HepG2 (cell line): ENCODE data around the gene GABBR2. TPM values are rescaled to one million over a fixed set of nuclear protein-coding genes. Genes with fewer than 3 reads are reported as not detected.

Experiments
- ATAC-seq: fragments of 200-7000 bp; cut with Tn5 transposase; 3 replicates; pipeline ENCODE4 v1.9.1; 2020; ENCODE audit warnings: mild to moderate bottlenecking, moderate library complexity
- BruUV-seq: library from RNA; stranded (reverse); fragments of 400-500 nt; replicated peaks from 2 replicates; lab custom pipeline; 2021; lab: Mats Ljungman, UMichigan
- CTCF ChIA-PET: fragments of 300-600 bp; formaldehyde crosslinking; extraction: SDS; loops from one replicate; lab custom pipeline; 2021; ENCODE audit warnings: low total read pairs, inconsistent platforms, low intra/inter-chr PET ratio; lab: Yijun Ruan, JAX
- POLR2A ChIA-PET: fragments of 350-600 bp; sonication (Branson Sonifier 250); formaldehyde crosslinking; loops from one replicate; lab custom pipeline; 2020; ENCODE audit warnings: antibody characterized with exemption, inconsistent platforms; lab: Yijun Ruan, JAX
- DNase-seq: peaks from one replicate; pipeline ENCODE4 v3.0.0-alpha.2; 2015; ENCODE audit warnings: low spot score
- FAIRE-seq: peaks from 3 replicates; lab custom pipeline; 2011; peaks lifted over from hg19 to GRCh38; lab: Jason Lieb, UNC
- H2AFZ ChIP-seq: one replicate; pipeline ENCODE4 v1.6.1; 2011; ENCODE audit warnings: low read length, inconsistent platforms
- H3K27ac ChIP-seq: fragments of 300-600 bp; 3 replicates; pipeline ENCODE4 v1.8.0; 2011; ENCODE audit warnings: mixed run types, mild to moderate bottlenecking, mixed read lengths, low read length, inconsistent platforms; ENCODE audit not compliant: insufficient read depth; ENCODE audit errors: extremely low read length
- H3K27me3 ChIP-seq, 2 experiments: fragments of 200-600 bp in 1 of 2; 2 replicates in 1 of 2; 3 replicates in 1 of 2; pipeline versions ENCODE4 v1.6.0 to v1.8.0; 2011; ENCODE audit warnings: low read length in 2 of 2, mild to moderate bottlenecking in 2 of 2, moderate library complexity in 2 of 2, inconsistent platforms in 1 of 2; ENCODE audit not compliant: insufficient read depth in 2 of 2, control insufficient read depth in 1 of 2
- H3K36me3 ChIP-seq, 2 experiments: fragments of 200-600 bp in 1 of 2; replicated peaks in 1 of 2; 2 replicates in 1 of 2; 3 replicates in 1 of 2; pipeline versions ENCODE4 v1.5.1 to v1.8.0; 2011; ENCODE audit warnings: low read length in 2 of 2, inconsistent platforms in 1 of 2; ENCODE audit not compliant: insufficient read depth in 2 of 2, control insufficient read depth in 1 of 2
- H3K4me1 ChIP-seq: 2 replicates; pipeline ENCODE4 v1.5.1; 2012; ENCODE audit warnings: low read length, inconsistent platforms; ENCODE audit not compliant: insufficient read depth
- H3K4me2 ChIP-seq: 2 replicates; pipeline ENCODE4 v1.6.0; 2011; ENCODE audit warnings: low read depth, low read length, inconsistent platforms
- H3K4me3 ChIP-seq, 3 experiments: fragments of 200-600 bp in 1 of 3; sonication (generic), shearing (Covaris generic) in 1 of 3; replicated peaks in 1 of 3; 2 replicates each; pipeline ENCODE4 v1.5.1; 2011 to 2016; ENCODE audit warnings: low read length in 3 of 3, inconsistent platforms in 2 of 3, low read depth in 2 of 3, mild to moderate bottlenecking in 2 of 3, control low read depth in 1 of 3, mixed read lengths in 1 of 3; ENCODE audit not compliant: insufficient read depth in 1 of 3
- H3K79me2 ChIP-seq: one replicate; pipeline ENCODE4 v1.6.1; 2011; ENCODE audit warnings: low read length, inconsistent platforms; ENCODE audit not compliant: insufficient read depth
- H3K9ac ChIP-seq: 2 replicates; pipeline ENCODE4 v1.6.0; 2011; ENCODE audit warnings: mild to moderate bottlenecking, low read depth, low read length, inconsistent platforms; ENCODE audit not compliant: insufficient read depth
- H3K9me3 ChIP-seq: 2 replicates; pipeline ENCODE4 v1.5.1; 2012; ENCODE audit warnings: mild to moderate bottlenecking, low read length
- H4K20me1 ChIP-seq: 2 replicates; pipeline ENCODE4 v1.6.0; 2011; ENCODE audit warnings: inconsistent platforms, mild to moderate bottlenecking, low read length, moderate library complexity; ENCODE audit not compliant: insufficient read depth
- BORCS8-MEF2B ChIP-seq: sonication (generic); formaldehyde crosslinking; IDR thresholded peaks from 2 replicates; pipeline ENCODE4 v1.8.0; 2022; ENCODE audit warnings: mild to moderate bottlenecking, missing genetic modification reagents
- FOSL1 ChIP-seq: sonication (generic); formaldehyde crosslinking; IDR thresholded peaks from 2 replicates; pipeline ENCODE4 v1.9.0; 2021; ENCODE audit warnings: missing genetic modification reagents, borderline replicate concordance
- FOXO1 ChIP-seq: sonication (generic); formaldehyde crosslinking; IDR thresholded peaks from 2 replicates; pipeline ENCODE4 v1.4.0; 2020; ENCODE audit warnings: missing genetic modification reagents
- MXD4 ChIP-seq: IDR thresholded peaks from 2 replicates; pipeline ENCODE4 v1.6.1; 2016; ENCODE audit warnings: mild to moderate bottlenecking, missing biosample characterization, missing genetic modification reagents
- NR3C1 ChIP-seq: sonication (generic); formaldehyde crosslinking; IDR thresholded peaks from 2 replicates; pipeline ENCODE4 v1.4.0; 2020; ENCODE audit warnings: missing genetic modification reagents
- PAXIP1 ChIP-seq: sonication (generic); formaldehyde crosslinking; conservative IDR thresholded peaks from 2 replicates; pipeline ENCODE4 v1.4.0; 2020; ENCODE audit warnings: mild to moderate bottlenecking, missing genetic modification reagents, moderate library complexity
- PPARG ChIP-seq: conservative IDR thresholded peaks from 2 replicates; pipeline ENCODE4 v1.6.1; 2016; ENCODE audit warnings: missing biosample characterization, missing genetic modification reagents
- SOX13 ChIP-seq, 3 experiments: fragments of 450-650 bp in 1 of 3; sonication (generic) in 1 of 3; formaldehyde crosslinking in 1 of 3; IDR thresholded peaks in 2 of 3; conservative IDR thresholded peaks in 1 of 3; 2 replicates each; pipeline versions ENCODE4 v1.5.0 to v1.6.1; 2016 to 2020; ENCODE audit warnings: antibody characterized with exemption in 1 of 3, mild to moderate bottlenecking in 1 of 3, missing compliant biosample characterization in 1 of 3, missing genetic modification reagents in 1 of 3, moderate library complexity in 1 of 3
- TFAP4 ChIP-seq: sonication (generic); IDR thresholded peaks from 2 replicates; pipeline ENCODE4 v1.6.1; 2016; ENCODE audit warnings: low read depth, borderline replicate concordance
- TSC22D2 ChIP-seq: sonication (generic); formaldehyde crosslinking; IDR thresholded peaks from 2 replicates; pipeline ENCODE4 v1.5.1; 2020; ENCODE audit warnings: missing genetic modification reagents, mild to moderate bottlenecking, borderline replicate concordance
- ZFP37 ChIP-seq: sonication (generic); formaldehyde crosslinking; IDR thresholded peaks from 2 replicates; pipeline ENCODE4 v1.4.0; 2020; ENCODE audit warnings: missing genetic modification reagents, borderline replicate concordance
- ZNF101 ChIP-seq: sonication (generic); formaldehyde crosslinking; IDR thresholded peaks from 2 replicates; pipeline ENCODE4 v1.4.0; 2020; ENCODE audit warnings: mild to moderate bottlenecking, low read depth, missing genetic modification reagents, borderline replicate concordance
- ZNF281 ChIP-seq: sonication (generic); formaldehyde crosslinking; IDR thresholded peaks from 2 replicates; pipeline ENCODE4 v1.4.0; 2020; ENCODE audit warnings: missing genetic modification reagents, borderline replicate concordance
- ZNF414 ChIP-seq: sonication (generic); formaldehyde crosslinking; IDR thresholded peaks from 2 replicates; pipeline ENCODE4 v1.5.0; 2020; ENCODE audit warnings: missing genetic modification reagents
- WGBS: methylation state at CpG from one replicate; pipeline ENCODE4 v1.1.6; 2017; ENCODE audit warnings: low lambda C conversion rate; 5-methylcytosine and 5-hydroxymethylcytosine counted together
- in situ Hi-C: cut with HindIII; loops from 2 replicates; pipeline ENCODE4 v1.10.0; 2017; ENCODE audit warnings: low pct_unique_long_range_greater_than_20kb; ENCODE audit not compliant: extremely low pct_ligation_motif_present
- intact Hi-C: fragments of 100-400 bp; cut with micrococcal nuclease; formaldehyde crosslinking; loops from one replicate; pipeline ENCODE4 v1.10.0; 2022; ENCODE audit not compliant: unreplicated experiment
- polyA plus RNA-seq, 8 experiments: library from polyadenylated mRNA; depleted of rRNA in 3 of 8; stranded (reverse) in 7 of 8; unstranded in 1 of 8; fragments of >200 nt; fragmentation: Illumina TruSeq in 4 of 8; extraction: Trizol in 4 of 8; gene quantifications; 2 replicates each; pipeline versions ENCODE4 v1.2.1 to v1.2.3, GENCODE V29; 2011 to 2016; ENCODE audit warnings: low read depth in 4 of 8, missing spikeins in 1 of 8, mixed read lengths in 1 of 8; ENCODE audit not compliant: insufficient read depth in 1 of 8
- total RNA-seq, 5 experiments: library from RNA; depleted of rRNA; stranded (reverse); fragments of >200 nt; fragmentation: Illumina TruSeq; extraction: Trizol; gene quantifications; 2 replicates each; pipeline ENCODE4 v1.2.3, GENCODE V29; 2016; ENCODE audit warnings: low read depth in 1 of 5

The GABBR2 gene
- total and polyA plus RNA-seq, 2 of the 13 experiments (the other 11 are each of a cell fraction or from before 2014, with no cell fraction given): 0.02 TPM; not detected in 1

- no peaks in the 10 kb centered on the region for H3K9me3 ChIP-seq
- H3K4me1 ChIP-seq: no peaks in the 10 kb centered on the region
- ChIA-PET CTCF (no interaction called here), POLR2A (no interaction called here)
- TF ChIP-seq TSC22D2 (CRISPR knock-in tag) (no peak), SOX13 (IDR thresholded peaks at IDR 0.05) (no peak), SOX13 (CRISPR knock-in tag; conservative IDR thresholded peaks at IDR 0.05 in 1 of 2, IDR thresholded peaks at IDR 0.05 in 1 of 2) (no peak), ZFP37 (CRISPR knock-in tag) (no peak), MXD4 (CRISPR knock-in tag) (no peak), TFAP4 (no peak), ZNF101 (CRISPR knock-in tag) (no peak), NR3C1 (CRISPR knock-in tag) (no peak), PPARG (CRISPR knock-in tag) (no peak), PAXIP1 (CRISPR knock-in tag) (no peak), FOXO1 (no peak), BORCS8-MEF2B (no peak), ZNF414 (CRISPR knock-in tag) (no peak), FOSL1 (CRISPR knock-in tag) (no peak), ZNF281 (CRISPR knock-in tag) (no peak)
- ATAC-seq (no peak), DNase-seq (no peak), FAIRE-seq (no peak)
- no peak overlapping the region for H3K4me2 ChIP-seq
- BruUV-seq: no TSS peak
- no peak overlapping the region for H3K27ac ChIP-seq
- H4K20me1 ChIP-seq: no peaks in the 10 kb centered on the region
- 17% methylated on average over 3 of the region's 6 CpGs for WGBS
- in situ Hi-C loops (no loop called here), intact Hi-C loops (no loop called here)
- H3K36me3 ChIP-seq: no peaks in the 10 kb centered on the region
- no peak overlapping the region for H2AFZ ChIP-seq
- no peaks in the 10 kb centered on the region for H3K27me3 ChIP-seq
- H3K79me2 ChIP-seq: no peaks in the 10 kb centered on the region
- H3K9ac ChIP-seq: no peak overlapping the region
- H3K4me3 ChIP-seq: no peak overlapping the region
Observed at GRCh38 chr9:98514841-98515240, 193.9 kb downstream of the GABBR2 start.
